Lung (tissue), 12 donors: Measurements from ENCODE around the gene ZNF358. TPM values are rescaled to one million over a fixed set of nuclear protein-coding genes. Genes with fewer than 3 reads are reported as not detected.
"Not testable (repeated sequence)": the region's sequence is repeated elsewhere in the genome, so short reads cannot be mapped to it uniquely, and the experiment has no call there.

Experiments used
- ATAC-seq: fragments of 200-7000 bp; cut with Tn5 transposase; one replicate; pipeline ENCODE4 v1.9.1; 2020; ENCODE audit warnings: moderate number of reproducible peaks; ENCODE audit not compliant: insufficient read depth, low FRiP score
- DNase-seq, 3 donors: peaks; one replicate each; pipeline ENCODE4 v3.0.0-alpha.2; 2013 to 2017
- H3K27ac ChIP-seq, 2 donors: one replicate each; pipeline ENCODE4 v1.5.1; 2013; ENCODE audit warnings: mild to moderate bottlenecking in 2 of 2, moderate library complexity in 2 of 2, control low read depth in 1 of 2, inconsistent platforms in 1 of 2, low read depth in 1 of 2, low read length in 1 of 2
- H3K27me3 ChIP-seq, 3 donors: one replicate each; pipeline ENCODE4 v1.5.1; 2013; ENCODE audit warnings: low read length in 2 of 3; ENCODE audit not compliant: control insufficient read depth in 3 of 3, insufficient read depth in 3 of 3
- H3K36me3 ChIP-seq, 4 donors: one replicate each; pipeline ENCODE4 v1.5.1; 2013; ENCODE audit warnings: low read length in 4 of 4, mild to moderate bottlenecking in 1 of 4, moderate library complexity in 1 of 4; ENCODE audit not compliant: control insufficient read depth in 4 of 4, insufficient read depth in 4 of 4
- H3K4me1 ChIP-seq, 5 donors: one replicate each; pipeline ENCODE4 v1.5.1; 2013; ENCODE audit warnings: low read length in 5 of 5, mild to moderate bottlenecking in 2 of 5, moderate library complexity in 1 of 5; ENCODE audit not compliant: control insufficient read depth in 5 of 5, insufficient read depth in 5 of 5
- H3K4me3 ChIP-seq: one replicate; pipeline ENCODE4 v1.5.1; 2013; ENCODE audit warnings: mild to moderate bottlenecking, control low read depth, moderate library complexity
- H3K9ac ChIP-seq, 2 donors: one replicate each; pipeline ENCODE4 v1.5.1; 2013; ENCODE audit warnings: low read length in 2 of 2, control low read depth in 1 of 2; ENCODE audit not compliant: insufficient read depth in 1 of 2
- H3K9me3 ChIP-seq, 4 donors: one replicate each; pipeline ENCODE4 v1.5.1; 2013; ENCODE audit warnings: low read length in 3 of 4, mild to moderate bottlenecking in 1 of 4, moderate library complexity in 1 of 4; ENCODE audit not compliant: control insufficient read depth in 4 of 4, insufficient read depth in 3 of 4
- WGBS, 2 donors: extraction: QIAGEN DNeasy Blood & Tissue Kit; methylation state at CpG; one replicate each; pipeline ENCODE4 v1.1.7; 2013; 5-methylcytosine and 5-hydroxymethylcytosine counted together
- polyA plus RNA-seq, 2 donors: library from polyadenylated mRNA; stranded (reverse); fragments of 200-250 nt; gene quantifications; one replicate each; pipeline ENCODE4 v1.2.1, GENCODE V29; 2013
- total RNA-seq, 2 donors: library from RNA; depleted of rRNA in 1 of 2; stranded (reverse); fragments of >200 nt in 1 of 2; gene quantifications; one replicate each; pipeline ENCODE4 v1.2.1, GENCODE V29; 2014 to 2021
- TF ChIP-seq, protein P1 (sequence below): IDR thresholded peaks from 2 replicates; pipeline ENCODE4 v1.5.1; 2012; ENCODE audit warnings: mild to moderate bottlenecking; ENCODE audit errors: control extremely low read depth, extremely low read depth
- donor health status: control.
- donor health status: control.
- donor health status: Bipolar disorder and iron deficiency.
- donor health status: healthy.
- donor health status: DM: yes; HTN: yes; CAD: no.

Gene ZNF358
- total and polyA plus RNA-seq, 4 donors = 24.2 to 71.8 (median 34.7) TPM

DNA sequence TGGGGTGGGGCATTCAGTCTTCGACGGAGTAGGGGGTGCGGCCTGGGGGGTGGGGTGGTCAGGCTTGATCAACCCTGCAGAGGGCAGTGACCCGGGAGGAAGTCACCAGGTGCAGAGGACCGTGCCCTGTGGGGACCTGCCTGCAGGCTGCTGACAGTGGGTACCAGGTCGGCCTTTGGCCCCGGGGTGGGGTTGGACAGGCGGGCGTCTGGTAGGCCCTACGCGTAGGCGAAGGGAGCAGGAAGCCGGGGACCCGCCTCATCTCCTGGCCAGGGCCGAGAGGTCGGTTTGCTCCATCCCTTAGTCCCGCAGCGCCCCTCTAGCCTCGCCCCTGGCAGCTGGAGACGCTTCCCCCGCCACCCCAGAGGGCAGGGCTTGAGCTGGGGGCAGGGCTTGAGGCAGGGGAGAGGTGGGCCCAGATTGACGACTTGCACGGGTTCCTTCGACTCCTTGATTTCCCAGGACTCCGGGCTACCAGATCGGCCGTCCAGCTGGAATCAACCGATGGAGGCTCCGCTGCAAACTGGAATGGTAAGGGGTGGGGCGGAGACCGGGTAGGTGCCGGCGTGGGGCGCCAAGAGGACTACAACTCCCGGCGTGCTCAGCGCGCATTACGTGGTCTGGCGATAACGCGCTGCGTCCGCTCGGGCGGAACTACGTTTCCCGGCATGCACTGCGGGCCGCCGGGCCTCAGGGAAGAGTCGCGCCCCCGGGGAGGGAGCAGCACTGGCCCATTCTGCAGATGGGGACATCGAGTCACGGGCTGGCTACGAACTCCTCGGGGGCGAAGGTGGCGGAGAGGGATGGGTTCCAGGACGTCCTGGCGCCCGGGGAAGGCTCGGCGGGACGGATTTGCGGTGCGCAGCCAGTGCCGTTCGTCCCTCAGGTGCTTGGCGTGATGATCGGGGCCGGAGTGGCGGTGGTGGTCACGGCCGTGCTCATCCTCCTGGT is 19.4 kb downstream of the ZNF358 start, which contains the start of gene PNPLA6:
PNPLA6 (plus strand) TSS at position 671 of the 951 bp plus-strand sequence; CDS start at position 743, 72 bp downstream.
- ATAC-seq (peak; percentile 87), DNase-seq (peak; percentile 96 to 97 (median 97))
- H3K4me3 ChIP-seq = peak within 1 kb of the TSS; percentile 80
- TF ChIP-seq, protein P1, sequence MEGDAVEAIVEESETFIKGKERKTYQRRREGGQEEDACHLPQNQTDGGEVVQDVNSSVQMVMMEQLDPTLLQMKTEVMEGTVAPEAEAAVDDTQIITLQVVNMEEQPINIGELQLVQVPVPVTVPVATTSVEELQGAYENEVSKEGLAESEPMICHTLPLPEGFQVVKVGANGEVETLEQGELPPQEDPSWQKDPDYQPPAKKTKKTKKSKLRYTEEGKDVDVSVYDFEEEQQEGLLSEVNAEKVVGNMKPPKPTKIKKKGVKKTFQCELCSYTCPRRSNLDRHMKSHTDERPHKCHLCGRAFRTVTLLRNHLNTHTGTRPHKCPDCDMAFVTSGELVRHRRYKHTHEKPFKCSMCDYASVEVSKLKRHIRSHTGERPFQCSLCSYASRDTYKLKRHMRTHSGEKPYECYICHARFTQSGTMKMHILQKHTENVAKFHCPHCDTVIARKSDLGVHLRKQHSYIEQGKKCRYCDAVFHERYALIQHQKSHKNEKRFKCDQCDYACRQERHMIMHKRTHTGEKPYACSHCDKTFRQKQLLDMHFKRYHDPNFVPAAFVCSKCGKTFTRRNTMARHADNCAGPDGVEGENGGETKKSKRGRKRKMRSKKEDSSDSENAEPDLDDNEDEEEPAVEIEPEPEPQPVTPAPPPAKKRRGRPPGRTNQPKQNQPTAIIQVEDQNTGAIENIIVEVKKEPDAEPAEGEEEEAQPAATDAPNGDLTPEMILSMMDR = no peak
- H3K9ac ChIP-seq = peak within 1 kb of the TSS; percentile 49 to 82
- H3K36me3 ChIP-seq = peaks cover 0 to 18% (median 3%) of the 10 kb centered on the region in 4 donors
- peaks cover 0 to 14% (median 0%) of the 10 kb centered on the region in 5 donors for H3K4me1 ChIP-seq
- peak within 1 kb of the TSS; percentile 74 to 90 for H3K27ac ChIP-seq
- no peaks in the 10 kb centered on the region for H3K27me3 ChIP-seq
- no peaks in the 10 kb centered on the region for H3K9me3 ChIP-seq
- WGBS, 2 donors = 0% methylated on average over 74 to 76 of the region's 76 CpGs

DNA sequence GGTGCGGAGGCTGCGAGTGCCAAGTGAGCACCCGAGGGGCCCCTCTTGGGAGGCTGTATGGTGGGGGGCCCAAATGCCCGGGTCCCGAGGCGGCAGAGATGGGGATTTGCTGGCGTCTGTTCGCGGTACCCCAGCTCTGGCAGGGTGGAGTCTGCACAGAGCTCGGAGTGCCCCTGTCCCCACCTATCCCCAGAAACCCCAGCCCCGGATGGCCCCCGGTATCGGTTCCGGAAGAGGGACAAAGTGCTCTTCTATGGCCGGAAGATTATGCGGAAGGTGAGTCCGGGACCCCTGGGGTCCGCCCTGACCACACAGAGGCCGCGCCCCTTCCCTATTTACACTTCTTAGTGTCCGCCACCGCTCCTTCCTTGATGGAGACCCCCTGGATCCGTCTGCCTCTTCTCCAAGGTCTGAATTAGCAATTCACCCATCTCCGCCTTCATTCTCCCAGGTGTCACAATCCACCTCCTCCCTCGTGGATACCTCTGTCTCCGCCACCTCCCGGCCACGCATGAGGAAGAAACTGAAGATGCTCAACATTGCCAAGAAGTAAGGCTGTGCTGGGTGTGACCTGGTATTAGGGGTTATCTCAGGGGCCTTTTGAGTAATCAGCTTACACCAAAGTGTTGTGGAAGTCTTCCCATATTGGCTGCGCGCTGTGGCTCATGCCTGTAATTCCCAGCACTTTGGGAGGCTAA is 20.2 kb downstream of the ZNF358 start:
- TF ChIP-seq, protein P1 = no peak
- no peak for ATAC-seq
- H3K9me3 ChIP-seq = no peaks in the 10 kb centered on the region
- 13 to 17% methylated on average over 29 to 30 of the region's 30 CpGs for WGBS, 2 donors
- no peak for DNase-seq
- peak overlapping the region; percentile 49 to 77 for H3K9ac ChIP-seq
- no peaks in the 10 kb centered on the region for H3K27me3 ChIP-seq
- peak overlapping the region; percentile 80 for H3K4me3 ChIP-seq
- peaks cover 0 to 27% (median 4%) of the 10 kb centered on the region in 4 donors for H3K36me3 ChIP-seq
- H3K4me1 ChIP-seq = peaks cover 0 to 14% (median 0%) of the 10 kb centered on the region in 5 donors
- H3K27ac ChIP-seq = peak overlapping the region; percentile 11 to 90

DNA sequence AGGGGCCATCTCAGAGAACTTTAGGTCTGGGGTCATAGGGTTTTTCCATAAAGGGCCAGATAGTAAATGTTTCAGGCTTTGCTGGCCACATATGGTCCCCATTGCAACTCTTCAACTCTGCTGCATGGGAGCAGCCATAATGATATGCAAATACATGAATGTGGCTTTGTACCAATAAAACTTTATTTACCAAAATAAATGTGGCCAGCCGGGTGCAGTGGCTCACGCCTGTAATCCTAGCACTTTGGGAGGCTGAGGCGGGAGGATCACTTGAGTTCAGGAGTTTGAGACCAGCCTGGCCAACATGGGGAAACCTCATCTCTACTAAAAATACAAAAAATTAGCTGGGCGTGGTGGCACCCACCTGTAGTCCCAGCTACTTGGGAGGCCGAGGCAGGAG is 23.1 kb downstream of the ZNF358 start:
- H3K4me3 ChIP-seq, DNase-seq, ATAC-seq, H3K27me3 ChIP-seq, H3K9me3 ChIP-seq, H3K9ac ChIP-seq, H3K27ac ChIP-seq: not testable (repeated sequence)
- H3K4me1 ChIP-seq = peaks cover 0 to 11% (median 0%) of the 10 kb centered on the region in 5 donors
- H3K36me3 ChIP-seq = peaks cover 6 to 50% (median 10%) of the 10 kb centered on the region in 4 donors
- 97 to 98% methylated on average over 5 of the region's 5 CpGs for WGBS, 2 donors
